SK-N-SH treated with all-trans-retinoic acid at 6 μM for 48 hours (cell line): ENCODE data around the gene P3H1.

Experiments
- BACH2 ChIP-seq: fragments of 250-450 bp; sonication (Bioruptor Pico); IDR thresholded peaks from 2 replicates; pipeline ENCODE4 v1.9.0; 2021; ENCODE audit warnings: mild to moderate bottlenecking, borderline replicate concordance
- ESRRG ChIP-seq: fragments of 250-450 bp; sonication (Bioruptor Pico); IDR thresholded peaks from 2 replicates; pipeline ENCODE4 v1.6.1; 2021; ENCODE audit warnings: mild to moderate bottlenecking
- ISL1 ChIP-seq: fragments of 250-450 bp; sonication (Bioruptor Pico); IDR thresholded peaks from 2 replicates; pipeline ENCODE4 v2.1.2; 2022; ENCODE audit warnings: mild to moderate bottlenecking, moderate library complexity
- PATZ1 ChIP-seq: fragments of 250-450 bp; sonication (Bioruptor Pico); IDR thresholded peaks from 2 replicates; pipeline ENCODE4 v1.8.0; 2020; ENCODE audit warnings: mild to moderate bottlenecking, moderate library complexity, borderline replicate concordance
- RARB ChIP-seq: fragments of 250-450 bp; sonication (Bioruptor Pico); IDR thresholded peaks from 2 replicates; pipeline ENCODE4 v1.8.0; 2021; ENCODE audit warnings: mild to moderate bottlenecking, moderate library complexity
- SNAI2 ChIP-seq: fragments of 250-450 bp; sonication (Bioruptor Pico); IDR thresholded peaks from 2 replicates; pipeline ENCODE4 v1.5.0; 2020; ENCODE audit warnings: mild to moderate bottlenecking, moderate library complexity
- TOX ChIP-seq: fragments of 250-450 bp; sonication (Bioruptor Pico); IDR thresholded peaks from 2 replicates; pipeline ENCODE4 v1.8.0; 2021; ENCODE audit warnings: mild to moderate bottlenecking, moderate library complexity, borderline replicate concordance
- ZC3H10 ChIP-seq: fragments of 250-450 bp; sonication (Bioruptor Pico); IDR thresholded peaks from 2 replicates; pipeline ENCODE4 v1.5.1; 2021; ENCODE audit warnings: mild to moderate bottlenecking, moderate library complexity
- ZFP3 ChIP-seq: fragments of 250-450 bp; sonication (Bioruptor Pico); IDR thresholded peaks from 2 replicates; pipeline ENCODE4 v1.5.0; 2020; ENCODE audit warnings: mild to moderate bottlenecking, moderate library complexity
- ZNF565 ChIP-seq: fragments of 450-650 bp; formaldehyde crosslinking; conservative IDR thresholded peaks from 2 replicates; pipeline ENCODE4 v1.5.0; 2020; ENCODE audit warnings: low read depth, mild to moderate bottlenecking, moderate library complexity
- ZNF70 ChIP-seq: fragments of 450-650 bp; formaldehyde crosslinking; IDR thresholded peaks from 2 replicates; pipeline ENCODE4 v1.5.0; 2020; ENCODE audit warnings: mild to moderate bottlenecking, moderate library complexity
- ZNF8 ChIP-seq: fragments of 450-650 bp; formaldehyde crosslinking; IDR thresholded peaks from 2 replicates; pipeline ENCODE4 v1.5.0; 2020; ENCODE audit warnings: mild to moderate bottlenecking, moderate library complexity
- TF ChIP-seq, protein P1 (sequence below): fragments of 250-450 bp; sonication (Bioruptor Pico); IDR thresholded peaks from 2 replicates; pipeline ENCODE4 v1.5.0; 2020; ENCODE audit warnings: mild to moderate bottlenecking, moderate library complexity

GRCh38 chr1:42758641-42759040 lies 8.2 kb downstream of the P3H1 start:
- no peak for TF ChIP-seq ZFP3 (CRISPR knock-in tag)
- no peak for TF ChIP-seq SNAI2 (CRISPR knock-in tag)
- no peak for TF ChIP-seq TOX (CRISPR knock-in tag)
- TF ChIP-seq ZNF565 (CRISPR knock-in tag) = no peak
- no peak for TF ChIP-seq PATZ1 (CRISPR knock-in tag)
- no peak for TF ChIP-seq RARB (CRISPR knock-in tag)
- TF ChIP-seq ZNF8 (CRISPR knock-in tag) = no peak
- no peak for TF ChIP-seq BACH2 (CRISPR knock-in tag)
- no peak for TF ChIP-seq ISL1 (CRISPR knock-in tag)
- no peak for TF ChIP-seq ZC3H10 (CRISPR knock-in tag)
- TF ChIP-seq, protein P1, sequence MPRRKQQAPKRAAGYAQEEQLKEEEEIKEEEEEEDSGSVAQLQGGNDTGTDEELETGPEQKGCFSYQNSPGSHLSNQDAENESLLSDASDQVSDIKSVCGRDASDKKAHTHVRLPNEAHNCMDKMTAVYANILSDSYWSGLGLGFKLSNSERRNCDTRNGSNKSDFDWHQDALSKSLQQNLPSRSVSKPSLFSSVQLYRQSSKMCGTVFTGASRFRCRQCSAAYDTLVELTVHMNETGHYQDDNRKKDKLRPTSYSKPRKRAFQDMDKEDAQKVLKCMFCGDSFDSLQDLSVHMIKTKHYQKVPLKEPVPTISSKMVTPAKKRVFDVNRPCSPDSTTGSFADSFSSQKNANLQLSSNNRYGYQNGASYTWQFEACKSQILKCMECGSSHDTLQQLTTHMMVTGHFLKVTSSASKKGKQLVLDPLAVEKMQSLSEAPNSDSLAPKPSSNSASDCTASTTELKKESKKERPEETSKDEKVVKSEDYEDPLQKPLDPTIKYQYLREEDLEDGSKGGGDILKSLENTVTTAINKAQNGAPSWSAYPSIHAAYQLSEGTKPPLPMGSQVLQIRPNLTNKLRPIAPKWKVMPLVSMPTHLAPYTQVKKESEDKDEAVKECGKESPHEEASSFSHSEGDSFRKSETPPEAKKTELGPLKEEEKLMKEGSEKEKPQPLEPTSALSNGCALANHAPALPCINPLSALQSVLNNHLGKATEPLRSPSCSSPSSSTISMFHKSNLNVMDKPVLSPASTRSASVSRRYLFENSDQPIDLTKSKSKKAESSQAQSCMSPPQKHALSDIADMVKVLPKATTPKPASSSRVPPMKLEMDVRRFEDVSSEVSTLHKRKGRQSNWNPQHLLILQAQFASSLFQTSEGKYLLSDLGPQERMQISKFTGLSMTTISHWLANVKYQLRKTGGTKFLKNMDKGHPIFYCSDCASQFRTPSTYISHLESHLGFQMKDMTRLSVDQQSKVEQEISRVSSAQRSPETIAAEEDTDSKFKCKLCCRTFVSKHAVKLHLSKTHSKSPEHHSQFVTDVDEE (CRISPR knock-in tag) = no peak
- TF ChIP-seq ESRRG (CRISPR knock-in tag) = no peak
- no peak for TF ChIP-seq ZNF70 (CRISPR knock-in tag)
